CD4-positive, alpha-beta T cell treated with Interleukin-6 at 100 ng/mL for 8 hours (primary cell): Measurements from ENCODE around the gene ATP6V1G3.
"Not testable (repeated sequence)": the region's sequence is repeated elsewhere in the genome, so short reads cannot be mapped to it uniquely, and the experiment has no call there.

ENCODE experiments used
- DNase-seq: peaks from one replicate; pipeline ENCODE4 v3.0.0-alpha.2; 2020; ENCODE audit warnings: mixed read lengths, low spot score

ATP6V1G3 gene

GRCh38 chr1:198542632-198543031 is 2.2 kb upstream of the ATP6V1G3 start:
- DNase-seq: no peak

- DNase-seq: no peak
These were observed 1.3 kb upstream of the ATP6V1G3 start for GRCh38 chr1:198541737-198542136.

- no peak for DNase-seq
These were observed 1.7 kb downstream of the ATP6V1G3 start for GRCh38 chr1:198538579-198539364.

- no peak for DNase-seq
These were observed 4.8 kb downstream of the ATP6V1G3 start for GRCh38 chr1:198535631-198536030.

- no peak for DNase-seq
These were observed 5.7 kb downstream of the ATP6V1G3 start for GRCh38 chr1:198534548-198535418.

- DNase-seq: no peak
These were observed 8.6 kb downstream of the ATP6V1G3 start for GRCh38 chr1:198531891-198532290.

- no peak for DNase-seq
These were observed 9.5 kb downstream of the ATP6V1G3 start for GRCh38 chr1:198530953-198531352.

GRCh38 chr1:198529414-198529813 is 11.1 kb downstream of the ATP6V1G3 start:
- DNase-seq: no peak

GRCh38 chr1:198528364-198528763 is 12.1 kb downstream of the ATP6V1G3 start:
- DNase-seq: no peak

GRCh38 chr1:198524556-198524955 is 15.9 kb downstream of the ATP6V1G3 start:
- DNase-seq: no peak

- DNase-seq: not testable (repeated sequence)
These were observed 16.4 kb downstream of the ATP6V1G3 start for GRCh38 chr1:198524127-198524526.

GRCh38 chr1:198523182-198523950 is 17.1 kb downstream of the ATP6V1G3 start:
- peak; percentile 57 for DNase-seq

- peak; percentile 33 for DNase-seq
These were observed 19.8 kb downstream of the ATP6V1G3 start for GRCh38 chr1:198520524-198521254.

GRCh38 chr1:198519639-198520501 is 20.6 kb downstream of the ATP6V1G3 start:
- DNase-seq: peak; percentile 18

- no peak for DNase-seq
These were observed 22.8 kb downstream of the ATP6V1G3 start for GRCh38 chr1:198517623-198518199.

GRCh38 chr1:198500096-198500495 is 40.4 kb downstream of the ATP6V1G3 start:
- DNase-seq: no peak

GRCh38 chr1:198499588-198499987 is 40.9 kb downstream of the ATP6V1G3 start:
- no peak for DNase-seq

- DNase-seq: no peak
These were observed 41.6 kb downstream of the ATP6V1G3 start for GRCh38 chr1:198498881-198499280.

- no peak for DNase-seq
These were observed 42.4 kb downstream of the ATP6V1G3 start for GRCh38 chr1:198498103-198498385.

- DNase-seq: no peak
These were observed 43.0 kb downstream of the ATP6V1G3 start for GRCh38 chr1:198497326-198498102.
